ENCODE measurements around the gene CR1L. TPM values are rescaled to one million over a fixed set of nuclear protein-coding genes. Genes with fewer than 3 reads are reported as not detected.

The CR1L gene
- total and polyA plus RNA-seq, 2 donors (not counting 3 experiments of a cell fraction or from before 2014, with no cell fraction given): not detected

DNA sequence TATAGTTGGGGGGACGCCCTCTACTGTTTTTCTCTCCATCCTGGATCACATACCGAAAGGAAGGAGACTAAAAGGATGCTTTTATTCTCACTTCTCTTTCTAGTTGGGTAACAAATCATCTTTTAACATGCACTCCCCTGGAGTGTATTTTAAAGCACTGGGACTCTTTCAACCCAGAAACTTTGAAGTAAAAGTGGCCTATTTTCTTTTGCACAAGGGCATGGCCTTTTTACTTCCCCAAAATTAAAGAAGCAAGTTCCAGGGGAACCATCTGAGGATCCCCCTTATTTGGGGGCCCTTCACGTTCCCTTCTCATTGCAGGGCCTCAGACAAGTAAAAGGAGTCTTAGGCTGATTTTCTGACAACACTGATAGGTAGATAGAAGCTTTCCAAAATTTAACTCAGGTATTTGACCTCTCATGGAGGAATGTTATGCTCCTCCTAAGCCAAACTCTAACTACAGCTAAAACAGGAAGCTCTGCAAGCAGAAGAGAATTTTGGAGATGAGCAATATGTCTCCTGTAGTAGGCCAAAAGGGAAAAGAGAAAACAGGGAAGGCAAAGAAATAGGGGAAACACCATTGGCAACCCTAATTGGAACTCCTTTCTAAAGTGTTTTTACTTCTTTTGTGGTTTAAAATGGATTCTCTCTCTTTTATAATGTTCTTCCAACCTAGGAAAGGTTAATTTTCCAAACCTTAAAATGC lies 98.1 kb downstream of the CR1L start:
- Histone ChIP-seq H3K9me3 (replicated peaks; ENCODE audit: control insufficient read depth, insufficient read depth, low read length) (no peaks in the 10 kb centered on the region), H3K9ac (replicated peaks; ENCODE audit: extremely low read depth, insufficient read depth, low read length) (no peak overlapping the region), H3K4me2 (ENCODE audit: insufficient read depth, low read length) (no peak overlapping the region), H4K20me1 (replicated peaks; ENCODE audit: control insufficient read depth, extremely low read depth, insufficient read depth, low read length) (no peaks in the 10 kb centered on the region), H3K4me3 (replicated peaks in 1 of 3; ENCODE audit: insufficient read depth in 1 of 3, low read depth in 1 of 3, low read length in 3 of 3) (no peak overlapping the region), H3K36me3 (ENCODE audit: control insufficient read depth in 2 of 2, extremely low read depth in 1 of 2, insufficient read depth in 2 of 2, low read length in 2 of 2) (no peaks in the 10 kb centered on the region), H3K27ac (ENCODE audit: insufficient read depth, low read depth, low read length) (no peak overlapping the region), H3K4me1 (ENCODE audit: control insufficient read depth, extremely low read depth, insufficient read depth, low read length) (no peaks in the 10 kb centered on the region), H2AFZ (ENCODE audit: low read depth, low read length) (no peak overlapping the region), H3K27me3 (ENCODE audit: control insufficient read depth in 2 of 2, insufficient read depth in 2 of 2, low read length in 2 of 2) (no peaks in the 10 kb centered on the region), H3K79me2 (ENCODE audit: control insufficient read depth, insufficient read depth, low read length) (no peaks in the 10 kb centered on the region), H3K9me1 (replicated peaks; ENCODE audit: control insufficient read depth, extremely low read depth, insufficient read depth, low read length) (no peaks in the 10 kb centered on the region)
- TF ChIP-seq GATA2 (IDR thresholded peaks at IDR 0.05; ENCODE audit: insufficient read depth, insufficient read length, low read depth, low read length): no peak
- TF ChIP-seq FOS (IDR thresholded peaks at IDR 0.05; ENCODE audit: borderline replicate concordance, insufficient read depth, low read length): no peak
- TF ChIP-seq POLR2AphosphoS5 (IDR thresholded peaks at IDR 0.05; ENCODE audit: insufficient read depth, low read depth, low read length): no peak
- TF ChIP-seq MYC (IDR thresholded peaks at IDR 0.05; ENCODE audit: low read depth, low read length): no peak
- TF ChIP-seq, protein P1, sequence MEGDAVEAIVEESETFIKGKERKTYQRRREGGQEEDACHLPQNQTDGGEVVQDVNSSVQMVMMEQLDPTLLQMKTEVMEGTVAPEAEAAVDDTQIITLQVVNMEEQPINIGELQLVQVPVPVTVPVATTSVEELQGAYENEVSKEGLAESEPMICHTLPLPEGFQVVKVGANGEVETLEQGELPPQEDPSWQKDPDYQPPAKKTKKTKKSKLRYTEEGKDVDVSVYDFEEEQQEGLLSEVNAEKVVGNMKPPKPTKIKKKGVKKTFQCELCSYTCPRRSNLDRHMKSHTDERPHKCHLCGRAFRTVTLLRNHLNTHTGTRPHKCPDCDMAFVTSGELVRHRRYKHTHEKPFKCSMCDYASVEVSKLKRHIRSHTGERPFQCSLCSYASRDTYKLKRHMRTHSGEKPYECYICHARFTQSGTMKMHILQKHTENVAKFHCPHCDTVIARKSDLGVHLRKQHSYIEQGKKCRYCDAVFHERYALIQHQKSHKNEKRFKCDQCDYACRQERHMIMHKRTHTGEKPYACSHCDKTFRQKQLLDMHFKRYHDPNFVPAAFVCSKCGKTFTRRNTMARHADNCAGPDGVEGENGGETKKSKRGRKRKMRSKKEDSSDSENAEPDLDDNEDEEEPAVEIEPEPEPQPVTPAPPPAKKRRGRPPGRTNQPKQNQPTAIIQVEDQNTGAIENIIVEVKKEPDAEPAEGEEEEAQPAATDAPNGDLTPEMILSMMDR (IDR thresholded peaks at IDR 0.05; ENCODE audit: extremely low read depth in 1 of 2, insufficient read depth in 1 of 2, low read depth in 1 of 2, low read length in 2 of 2): no peak
- TF ChIP-seq EZH2 (IDR thresholded peaks at IDR 0.05; ENCODE audit: borderline replicate concordance, low read depth, low read length, severe bottlenecking): no peak
- TF ChIP-seq POLR2A (IDR thresholded peaks at IDR 0.05; ENCODE audit: low read depth, low read length): no peak
- no peak for TF ChIP-seq JUN (IDR thresholded peaks at IDR 0.05; ENCODE audit: borderline replicate concordance, insufficient read depth, insufficient read length, low read depth)
- TF ChIP-seq, protein P2, sequence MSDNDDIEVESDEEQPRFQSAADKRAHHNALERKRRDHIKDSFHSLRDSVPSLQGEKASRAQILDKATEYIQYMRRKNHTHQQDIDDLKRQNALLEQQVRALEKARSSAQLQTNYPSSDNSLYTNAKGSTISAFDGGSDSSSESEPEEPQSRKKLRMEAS (IDR thresholded peaks at IDR 0.05; ENCODE audit: insufficient read depth, insufficient read length): no peak
- ChIA-PET CTCF (no interaction called here), POLR2A (no interaction called here)
- dilution Hi-C loops (cut with MboI; ENCODE audit: extremely low pct_ligation_motif_present, low sequenced_read_pairs): no loop called here
- FAIRE-seq: no peak
- no TSS peak for BruUV-seq (replicated peaks)
- DNase-seq (ENCODE audit: low read depth, low spot score): no peak
- intact Hi-C loops (cut with micrococcal nuclease): no loop called here

All from endothelial cell of umbilical vein (primary cell).